Camera-type eye (tissue), 1 donor: ENCODE results near the gene PDCL2. TPM values are rescaled to one million over a fixed set of nuclear protein-coding genes. Genes with fewer than 3 reads are reported as not detected.

Source experiments
- total RNA-seq: library from RNA; depleted of rRNA; stranded (reverse); fragments of >200 nt; gene quantifications from one replicate; pipeline ENCODE4 v1.2.3, GENCODE V29; 2014

Gene PDCL2, protein sequence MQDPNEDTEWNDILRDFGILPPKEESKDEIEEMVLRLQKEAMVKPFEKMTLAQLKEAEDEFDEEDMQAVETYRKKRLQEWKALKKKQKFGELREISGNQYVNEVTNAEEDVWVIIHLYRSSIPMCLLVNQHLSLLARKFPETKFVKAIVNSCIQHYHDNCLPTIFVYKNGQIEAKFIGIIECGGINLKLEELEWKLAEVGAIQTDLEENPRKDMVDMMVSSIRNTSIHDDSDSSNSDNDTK
- not detected for total RNA-seq

GRCh38 chr4:55592014-55592413 is at the start of gene PDCL2:
Gene PDCL2 (minus strand): TSS chr4:55592245. CDS start chr4:55592109, 136 bp downstream.

DNA sequence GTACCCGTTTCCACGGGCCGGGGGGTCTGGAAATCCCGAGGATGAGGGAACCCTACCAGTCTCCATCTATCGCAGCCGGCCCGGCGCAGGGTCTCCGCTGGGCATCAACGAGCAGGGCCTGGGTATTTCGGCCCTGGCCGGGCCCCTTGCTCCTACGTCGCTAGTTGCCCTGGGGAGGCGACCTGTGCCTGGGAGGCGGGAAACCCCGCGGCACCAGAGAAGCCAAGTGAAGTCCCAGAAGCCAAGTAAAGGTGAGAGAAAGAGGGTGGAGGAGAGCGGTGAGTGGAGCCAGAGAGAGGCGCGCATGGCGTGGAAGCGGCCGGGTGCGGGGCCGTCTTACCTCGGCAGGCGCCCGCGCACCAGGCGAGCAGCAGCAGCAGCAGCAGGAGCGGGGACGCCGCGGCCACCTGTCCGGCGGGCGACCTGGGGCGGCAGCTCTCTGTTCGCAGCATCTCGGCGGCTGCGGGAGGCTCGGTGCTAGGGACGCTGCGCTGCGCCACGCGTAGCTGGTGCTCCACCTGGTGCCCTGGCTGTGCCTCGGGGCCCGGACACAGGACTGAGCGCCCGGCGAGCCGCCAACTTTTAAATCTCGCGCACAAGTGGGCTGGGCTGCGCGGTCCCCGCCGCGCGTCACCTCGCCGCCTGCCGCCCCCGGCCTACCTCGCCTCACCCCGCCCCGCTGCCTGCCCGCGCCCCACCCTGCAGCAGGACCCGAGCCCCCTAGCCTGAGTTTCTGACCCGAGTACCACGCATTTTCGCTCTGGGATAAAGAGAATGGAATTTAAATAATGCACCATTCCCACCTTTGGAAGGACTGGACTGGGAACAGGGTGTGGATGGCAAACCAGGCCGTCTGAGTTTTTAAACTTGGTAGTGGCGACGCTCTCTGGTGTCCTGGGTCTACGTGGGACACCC is 44.0 kb upstream of the PDCL2 start, which contains the start of gene NMU:
NMU (minus strand) TSS at position 558 of the 915 bp plus-strand sequence; CDS start at position 452, 106 bp downstream.

GRCh38 chr4:55546756-55547465 is 45.1 kb downstream of the PDCL2 start, which contains the start of gene CLOCK:
Gene CLOCK (minus strand): TSS chr4:55546909. CDS start chr4:55482785, 64,124 bp downstream.

Other genes with a start within 250 kb of the PDCL2 start
- gene SRD5A3, start 246.0 kb downstream of the PDCL2 start, total RNA-seq, result 4.9 TPM
- 88.8 TPM for gene TMEM165, start 196.3 kb downstream of the PDCL2 start, total RNA-seq
- gene CLOCK, start 45.3 kb downstream of the PDCL2 start, total RNA-seq, result 41.5 TPM
- gene NMU, start 44.1 kb upstream of the PDCL2 start, total RNA-seq, result 1.7 TPM
- not detected for gene EXOC1L, start 227.5 kb upstream of the PDCL2 start, total RNA-seq